Glutamatergic neuron (in vitro differentiated cells): Measurements from ENCODE around the gene CCDC185. TPM values are rescaled to one million over a fixed set of nuclear protein-coding genes. Genes with fewer than 3 reads are reported as not detected.
A peak's percentile ranks its signal among the peaks of the same experiment; 100 is the strongest.

ENCODE experiments used
- DNase-seq: peaks from one replicate; pipeline ENCODE4 v3.0.0; 2022
- H3K27ac Mint-ChIP-seq: one replicate; pipeline ENCODE4 v1.8.0; 2020; ENCODE audit warnings: mild to moderate bottlenecking, mixed read lengths, inconsistent platforms; ENCODE audit not compliant: unreplicated experiment
- H3K27me3 Mint-ChIP-seq: one replicate; pipeline ENCODE4 v1.8.0; 2020; ENCODE audit warnings: mild to moderate bottlenecking, moderate library complexity, mixed read lengths, inconsistent platforms; ENCODE audit not compliant: unreplicated experiment
- H3K36me3 Mint-ChIP-seq: one replicate; pipeline ENCODE4 v1.8.0; 2020; ENCODE audit warnings: mild to moderate bottlenecking, mixed read lengths, inconsistent platforms; ENCODE audit not compliant: unreplicated experiment
- H3K4me1 Mint-ChIP-seq: one replicate; pipeline ENCODE4 v1.8.0; 2020; ENCODE audit warnings: mild to moderate bottlenecking, low read depth, mixed read lengths, inconsistent platforms; ENCODE audit not compliant: unreplicated experiment
- H3K4me3 Mint-ChIP-seq: one replicate; pipeline ENCODE4 v1.8.0; 2020; ENCODE audit warnings: mild to moderate bottlenecking, mixed read lengths, inconsistent platforms; ENCODE audit not compliant: unreplicated experiment
- H3K9me3 Mint-ChIP-seq: one replicate; pipeline ENCODE4 v1.8.0; 2020; ENCODE audit warnings: mild to moderate bottlenecking, moderate library complexity, mixed read lengths, inconsistent platforms; ENCODE audit not compliant: unreplicated experiment
- long read RNA-seq: library from polyadenylated mRNA; unstranded; transcript quantifications from one replicate; pipeline ENCODE4 v2.0.0, GENCODE V29; 2020; ENCODE audit not compliant: unreplicated experiment
- total RNA-seq: library from RNA; stranded (reverse); fragmentation: NEBNext Ultra II Directional; extraction: Animal tissue kit (Norgen Biotek cat#: 25700); gene quantifications from one replicate; pipeline ENCODE4 v1.2.1, GENCODE V29; 2021; ENCODE audit not compliant: unreplicated experiment
- TF ChIP-seq, protein P1 (sequence below): fragments of 200-600 bp; sonication (generic); IDR thresholded peaks from one replicate; pipeline ENCODE4 v1.5.0; 2021; ENCODE audit not compliant: partially characterized antibody, unreplicated experiment

The CCDC185 gene
- not detected for total RNA-seq
- long read RNA-seq: 0 reads

DNA sequence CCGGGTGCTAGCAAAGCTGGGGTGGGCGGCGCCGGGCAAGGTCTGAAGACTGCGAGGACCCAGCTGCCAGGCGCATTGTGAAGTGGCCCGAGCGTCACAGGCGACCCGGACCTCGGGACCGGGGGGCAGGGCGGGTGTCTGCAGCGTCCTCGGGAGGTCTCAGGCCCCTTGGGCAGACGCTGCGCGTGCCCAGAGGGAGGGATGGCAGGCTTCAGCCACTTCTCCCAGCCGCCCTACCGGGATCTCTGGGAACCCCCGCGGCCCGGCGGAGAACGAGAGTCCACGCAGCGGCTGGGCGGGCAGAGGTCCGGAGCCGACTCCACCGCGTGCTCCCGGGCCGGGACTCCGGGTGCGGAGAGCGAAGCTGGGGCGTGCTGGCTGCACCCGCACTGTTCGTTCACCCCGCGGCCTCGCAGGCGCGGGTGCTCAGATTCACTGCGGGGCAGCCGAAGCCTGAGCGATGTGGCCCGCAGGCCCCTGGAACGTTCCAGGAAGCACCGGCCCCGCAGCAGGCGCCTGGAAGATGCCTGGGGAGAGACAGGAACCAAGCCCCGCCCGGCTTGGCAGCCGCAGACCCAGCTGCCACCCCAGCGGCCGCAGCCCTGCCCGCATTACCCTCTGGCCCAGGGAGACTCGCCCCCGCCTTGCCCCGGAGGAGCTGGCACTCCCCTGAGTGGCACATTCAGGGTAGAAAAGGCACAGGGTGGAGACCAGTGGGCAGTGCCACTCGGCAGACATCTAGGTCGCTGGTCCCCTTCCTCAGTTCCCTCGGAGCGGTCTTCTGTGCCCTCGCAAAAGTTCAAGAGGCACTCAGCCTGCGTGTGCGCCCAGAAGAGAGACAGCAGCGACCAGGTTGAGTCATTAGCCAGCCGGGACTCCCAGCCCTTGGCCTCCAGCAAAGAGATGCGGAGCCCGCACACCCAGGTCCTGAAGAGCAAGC lies at the start of gene CCDC185:
Gene CCDC185, plus strand, starts transcription at position 141 of the 940 bp plus-strand sequence. Its CDS starts 61 bp downstream, at position 202.
- DNase-seq: peak; percentile 32
- TF ChIP-seq, protein P1, sequence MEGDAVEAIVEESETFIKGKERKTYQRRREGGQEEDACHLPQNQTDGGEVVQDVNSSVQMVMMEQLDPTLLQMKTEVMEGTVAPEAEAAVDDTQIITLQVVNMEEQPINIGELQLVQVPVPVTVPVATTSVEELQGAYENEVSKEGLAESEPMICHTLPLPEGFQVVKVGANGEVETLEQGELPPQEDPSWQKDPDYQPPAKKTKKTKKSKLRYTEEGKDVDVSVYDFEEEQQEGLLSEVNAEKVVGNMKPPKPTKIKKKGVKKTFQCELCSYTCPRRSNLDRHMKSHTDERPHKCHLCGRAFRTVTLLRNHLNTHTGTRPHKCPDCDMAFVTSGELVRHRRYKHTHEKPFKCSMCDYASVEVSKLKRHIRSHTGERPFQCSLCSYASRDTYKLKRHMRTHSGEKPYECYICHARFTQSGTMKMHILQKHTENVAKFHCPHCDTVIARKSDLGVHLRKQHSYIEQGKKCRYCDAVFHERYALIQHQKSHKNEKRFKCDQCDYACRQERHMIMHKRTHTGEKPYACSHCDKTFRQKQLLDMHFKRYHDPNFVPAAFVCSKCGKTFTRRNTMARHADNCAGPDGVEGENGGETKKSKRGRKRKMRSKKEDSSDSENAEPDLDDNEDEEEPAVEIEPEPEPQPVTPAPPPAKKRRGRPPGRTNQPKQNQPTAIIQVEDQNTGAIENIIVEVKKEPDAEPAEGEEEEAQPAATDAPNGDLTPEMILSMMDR: no peak
- Mint-ChIP-seq H3K4me3 (no peak within 1 kb of the TSS), H3K27ac (no peak within 1 kb of the TSS), H3K9me3 (peaks cover 3% of the 10 kb centered on the region), H3K4me1 (no peaks in the 10 kb centered on the region), H3K27me3 (peaks cover 2% of the 10 kb centered on the region), H3K36me3 (peaks cover 4% of the 10 kb centered on the region)

DNA sequence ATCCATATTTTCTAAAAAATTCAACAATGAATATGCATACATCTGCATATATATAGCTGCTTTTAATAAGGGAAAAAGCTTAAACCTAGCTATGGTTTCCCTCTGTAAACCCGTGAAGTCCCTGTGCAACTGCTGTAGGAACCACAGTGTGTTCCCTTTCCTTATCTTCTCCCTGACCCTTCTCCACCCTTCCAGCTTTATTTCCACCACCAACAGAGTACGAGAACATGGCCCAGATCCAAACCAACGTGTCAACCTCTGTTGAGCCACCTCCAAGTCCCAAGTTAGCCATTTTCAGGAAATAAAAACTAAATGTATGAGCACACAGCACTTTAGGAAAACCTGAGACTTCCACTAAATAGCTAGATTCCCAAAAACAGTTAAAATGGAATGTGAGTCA lies 49.5 kb upstream of the CCDC185 start:
- H3K4me1 Mint-ChIP-seq: peaks cover 38% of the 10 kb centered on the region
- H3K27me3 Mint-ChIP-seq: peaks cover 2% of the 10 kb centered on the region
- H3K4me3 Mint-ChIP-seq: no peak overlapping the region
- H3K27ac Mint-ChIP-seq: no peak overlapping the region
- no peak for DNase-seq
- TF ChIP-seq, protein P1: no peak
- peaks cover 4% of the 10 kb centered on the region for H3K9me3 Mint-ChIP-seq
- no peaks in the 10 kb centered on the region for H3K36me3 Mint-ChIP-seq

DNA sequence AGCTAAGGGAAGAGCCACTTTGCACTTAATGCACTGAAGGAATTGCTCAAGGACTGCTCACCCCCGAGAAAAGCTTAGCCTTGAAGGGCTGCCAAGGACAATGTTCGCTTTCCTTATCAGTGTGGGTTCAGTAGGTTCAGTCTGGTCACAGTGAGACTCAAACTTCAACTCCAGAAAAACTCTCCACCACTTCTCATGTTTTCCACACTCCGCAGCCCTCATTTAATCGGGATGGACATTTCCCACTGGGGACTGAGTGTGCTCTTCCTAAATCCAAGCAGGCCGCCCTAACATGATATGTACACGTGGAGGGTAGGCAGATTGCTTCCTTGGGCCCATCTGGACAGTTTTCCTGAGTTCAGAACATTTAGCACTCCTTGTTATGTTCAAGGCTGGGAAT lies 48.7 kb upstream of the CCDC185 start:
- DNase-seq: no peak
- Mint-ChIP-seq H3K27ac (no peak overlapping the region), H3K4me1 (peaks cover 33% of the 10 kb centered on the region), H3K9me3 (peaks cover 2% of the 10 kb centered on the region), H3K4me3 (no peak overlapping the region), H3K27me3 (peaks cover 2% of the 10 kb centered on the region), H3K36me3 (no peaks in the 10 kb centered on the region)
- TF ChIP-seq, protein P1: no peak

DNA sequence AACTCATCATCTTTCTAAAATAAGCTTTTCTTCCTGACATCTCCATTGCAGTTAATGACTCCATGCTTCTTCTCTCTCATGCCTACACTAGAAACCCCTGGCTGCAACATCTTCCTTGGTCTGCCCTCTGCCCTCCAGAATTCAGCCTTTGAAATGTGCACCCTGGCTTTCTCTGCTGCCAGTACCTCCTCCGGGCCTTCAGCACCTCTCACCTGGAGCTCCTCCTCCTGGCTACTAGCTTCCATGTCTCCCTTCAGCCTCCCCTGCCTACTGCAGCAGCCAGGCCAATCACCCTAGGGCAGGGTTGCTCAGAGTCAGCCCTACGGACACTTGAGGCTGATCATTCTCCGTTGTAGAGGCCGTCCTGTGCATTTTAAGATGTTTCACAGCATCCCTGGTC lies 47.5 kb upstream of the CCDC185 start:
- H3K27ac Mint-ChIP-seq: no peak overlapping the region
- H3K27me3 Mint-ChIP-seq: peaks cover 7% of the 10 kb centered on the region
- no peaks in the 10 kb centered on the region for H3K36me3 Mint-ChIP-seq
- peaks cover 2% of the 10 kb centered on the region for H3K9me3 Mint-ChIP-seq
- TF ChIP-seq, protein P1: no peak
- DNase-seq: no peak
- no peak overlapping the region for H3K4me3 Mint-ChIP-seq
- H3K4me1 Mint-ChIP-seq: peaks cover 22% of the 10 kb centered on the region

DNA sequence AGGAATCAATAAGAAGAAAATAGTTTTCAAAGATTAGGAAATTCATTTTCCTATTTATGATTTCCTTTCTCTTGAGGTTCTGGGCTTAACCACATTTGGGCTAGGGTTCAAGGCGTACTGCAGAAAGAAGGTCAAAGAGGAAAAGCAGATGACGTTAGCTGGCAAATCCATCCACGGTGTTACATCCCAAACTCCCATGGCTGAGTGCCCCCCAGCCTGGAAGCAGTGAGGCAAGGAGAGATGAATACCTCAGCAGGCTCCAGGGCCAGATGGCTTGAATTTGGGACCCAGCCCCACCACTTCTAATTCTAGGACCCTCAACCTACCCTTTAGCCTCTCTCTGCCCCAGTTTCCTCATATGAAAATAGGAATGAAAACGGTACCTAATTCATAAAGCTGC lies 46.9 kb upstream of the CCDC185 start:
- Mint-ChIP-seq H3K36me3 (no peaks in the 10 kb centered on the region), H3K4me3 (no peak overlapping the region), H3K27ac (no peak overlapping the region), H3K9me3 (no peaks in the 10 kb centered on the region), H3K4me1 (peaks cover 18% of the 10 kb centered on the region), H3K27me3 (peaks cover 7% of the 10 kb centered on the region)
- TF ChIP-seq, protein P1: no peak
- DNase-seq: no peak
